GM21619 (cell line): ENCODE measurements around the gene CARD19.
A peak's percentile ranks its signal among the peaks of the same experiment; 100 is the strongest.

Source experiments
- ATAC-seq: cut with Tn5 transposase; IDR thresholded peaks from one replicate; pipeline ENCODE4 v1.9.1; 2021; ENCODE audit not compliant: unreplicated experiment

The CARD19 gene

GRCh38 chr9:93086447-93087224 lies 9.4 kb upstream of the CARD19 start:
- no peak for ATAC-seq

GRCh38 chr9:93087971-93088655 lies 7.9 kb upstream of the CARD19 start:
- ATAC-seq = no peak

- ATAC-seq = no peak
These were observed 7.4 kb upstream of the CARD19 start for GRCh38 chr9:93088656-93089015.

DNA sequence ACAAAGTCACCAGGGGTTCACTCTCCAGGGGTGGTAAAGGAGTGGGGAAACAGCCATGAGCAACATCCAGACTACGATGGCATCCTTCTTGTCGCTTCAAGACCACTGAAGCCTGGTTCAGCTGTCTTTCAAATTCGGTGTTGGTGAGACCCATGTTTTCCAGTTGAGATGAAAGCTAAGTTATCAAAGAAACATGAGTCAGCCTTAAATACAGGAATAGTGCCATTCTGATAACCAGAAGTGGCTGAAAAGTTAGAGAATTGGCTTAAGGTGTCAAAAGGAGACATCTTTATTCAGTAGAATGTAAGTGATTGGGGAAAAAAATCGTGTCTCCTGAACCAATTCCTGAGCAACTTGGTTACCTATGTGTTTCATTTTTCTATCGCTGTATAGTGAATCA lies 7.0 kb upstream of the CARD19 start:
- no peak for ATAC-seq

DNA sequence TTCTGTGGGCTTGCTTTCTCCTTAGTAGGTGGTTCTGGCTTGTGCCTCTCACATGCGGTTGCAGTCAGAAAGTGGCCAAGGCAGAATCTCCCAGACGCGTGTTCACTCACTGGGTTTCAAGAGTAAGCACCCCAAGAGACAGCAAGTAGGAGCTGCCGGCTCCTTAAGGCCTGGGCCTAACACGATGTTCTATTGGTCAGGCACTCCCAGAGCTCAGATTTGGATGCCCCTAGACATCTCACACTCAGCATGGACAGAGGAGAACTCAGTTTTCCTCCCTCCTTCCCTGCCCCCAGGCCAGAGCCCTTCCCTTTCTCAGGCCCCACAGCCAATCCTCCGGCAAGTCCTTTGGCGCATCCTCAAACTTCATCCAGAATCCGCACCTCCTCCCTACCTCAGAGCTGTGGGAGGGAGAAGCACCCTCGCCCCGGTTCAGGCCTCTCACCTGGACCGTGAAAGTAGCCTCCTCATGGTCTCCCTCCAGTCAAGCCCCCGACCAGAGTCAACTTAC lies 6.5 kb upstream of the CARD19 start:
- ATAC-seq = no peak

DNA sequence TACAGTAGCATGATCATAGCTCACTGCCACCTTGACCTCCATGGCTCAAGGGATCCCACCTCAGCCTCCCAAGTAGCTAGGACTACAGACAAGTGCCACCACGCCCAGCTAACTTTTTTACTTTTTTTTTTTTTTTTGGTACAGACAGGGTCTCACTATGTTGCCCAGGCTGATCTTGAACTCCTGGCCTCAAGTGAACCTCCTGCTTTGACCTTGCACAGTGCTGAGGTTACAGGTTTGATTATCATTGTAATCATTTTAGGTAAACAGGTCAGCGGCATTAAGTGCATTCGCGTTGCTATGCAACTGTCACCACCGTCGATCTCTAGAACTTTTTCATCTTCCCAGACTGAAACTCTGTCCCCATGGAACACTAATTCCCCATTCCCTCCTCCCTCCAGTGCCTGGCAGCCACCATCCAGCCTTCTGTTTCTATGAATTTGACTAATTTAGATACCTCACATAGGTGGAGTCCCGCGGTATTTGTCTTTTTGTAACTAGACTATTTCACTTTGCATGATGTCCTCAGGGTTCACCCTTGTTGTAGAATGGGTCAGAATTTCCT lies 5.8 kb upstream of the CARD19 start:
- no peak for ATAC-seq

DNA sequence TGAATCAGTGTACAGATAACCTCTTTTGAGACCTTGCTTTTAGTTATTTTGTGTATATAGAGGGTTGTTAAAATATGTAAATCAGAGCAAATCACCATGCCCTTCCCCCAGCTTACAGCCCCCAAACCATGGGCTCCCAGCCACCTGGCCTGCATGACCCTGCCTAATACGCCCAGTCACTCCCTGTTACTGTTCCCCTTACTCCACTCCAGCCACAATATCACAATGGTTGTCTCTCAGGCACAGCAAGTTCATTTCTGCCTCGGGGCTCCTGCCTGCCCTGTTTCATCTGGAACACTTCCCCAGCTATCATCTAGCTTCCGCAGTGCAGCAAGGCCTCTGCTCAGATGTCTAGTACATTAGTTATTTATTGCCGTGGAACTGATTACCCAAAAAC lies 5.0 kb upstream of the CARD19 start:
- no peak for ATAC-seq

- no peak for ATAC-seq
These were observed 4.5 kb upstream of the CARD19 start for GRCh38 chr9:93091453-93092081.

DNA sequence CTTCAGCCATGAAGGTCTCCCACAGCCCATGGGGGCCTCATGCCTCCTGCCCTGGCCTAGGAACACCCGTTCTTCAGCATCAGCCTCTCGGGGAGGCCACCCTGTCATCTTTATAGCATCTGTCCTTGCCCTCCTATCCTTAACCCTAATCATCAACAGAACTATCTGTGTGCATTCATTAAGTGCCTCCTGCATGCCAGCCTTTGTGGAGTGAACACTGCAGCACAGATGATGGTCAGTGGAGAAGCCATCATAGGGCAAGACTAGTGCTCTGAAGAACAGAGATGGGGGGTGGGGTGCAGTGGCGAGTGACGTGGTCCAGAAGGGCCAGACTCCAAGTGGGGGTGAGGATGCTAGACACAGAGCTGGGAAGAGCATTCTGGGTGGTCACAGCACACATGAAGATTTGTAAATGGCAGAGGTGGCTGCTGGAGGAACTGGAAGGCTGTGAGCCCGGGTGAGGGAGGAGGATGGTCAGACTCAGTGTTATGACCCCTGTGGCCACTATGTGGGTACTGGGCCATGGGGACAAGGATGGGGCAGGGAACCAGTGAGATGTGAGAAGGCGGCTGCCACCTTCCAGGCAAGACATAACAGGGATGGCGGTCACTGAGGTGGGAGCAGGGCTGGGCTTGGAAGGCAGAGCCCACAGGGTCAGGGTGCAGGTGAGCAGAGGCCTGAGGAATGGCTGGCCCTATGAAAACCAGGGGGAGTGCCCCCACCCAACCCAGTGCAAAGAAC lies 3.6 kb upstream of the CARD19 start:
- ATAC-seq = no peak

DNA sequence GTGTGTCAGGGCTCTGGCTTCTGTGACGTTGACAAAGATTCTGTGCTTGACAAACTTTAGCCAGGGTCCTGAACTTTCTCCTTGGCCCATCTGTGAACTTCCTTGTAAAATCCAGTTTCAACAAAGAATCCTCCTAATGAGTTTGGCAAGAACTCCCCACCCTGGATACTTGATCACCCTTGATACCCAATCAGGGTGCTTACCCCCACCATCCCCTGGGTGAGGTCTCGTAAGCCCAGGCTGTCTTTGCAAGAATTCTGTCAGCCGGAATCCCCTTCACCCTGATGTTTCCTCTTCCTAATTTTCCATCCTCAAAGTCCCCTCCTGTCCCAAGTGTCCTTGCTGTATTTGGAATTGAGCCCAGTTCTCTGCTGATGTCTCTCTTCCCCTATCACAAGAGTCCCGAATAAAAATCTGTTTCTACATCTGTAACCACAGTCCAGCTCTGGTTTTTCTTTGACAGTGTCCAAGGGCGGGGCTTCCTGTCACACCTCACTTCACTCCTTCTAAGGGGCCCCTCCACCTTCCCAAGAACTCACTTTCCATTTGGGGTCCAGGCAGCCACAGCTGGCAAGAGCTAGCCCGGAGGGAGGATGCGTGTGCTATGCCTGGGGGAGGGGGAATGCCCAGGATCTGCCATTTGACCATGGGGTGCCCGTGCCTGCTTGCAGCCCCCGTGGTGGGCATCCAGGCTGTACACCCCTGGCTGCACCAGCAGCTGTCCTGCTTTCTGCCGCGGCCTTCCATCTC lies 2.7 kb upstream of the CARD19 start:
- ATAC-seq = no peak

- ATAC-seq = no peak
These were observed 1.9 kb upstream of the CARD19 start for GRCh38 chr9:93093877-93094657.

GRCh38 chr9:93094658-93095204 lies 1.3 kb upstream of the CARD19 start:
- ATAC-seq = peak; percentile 10

DNA sequence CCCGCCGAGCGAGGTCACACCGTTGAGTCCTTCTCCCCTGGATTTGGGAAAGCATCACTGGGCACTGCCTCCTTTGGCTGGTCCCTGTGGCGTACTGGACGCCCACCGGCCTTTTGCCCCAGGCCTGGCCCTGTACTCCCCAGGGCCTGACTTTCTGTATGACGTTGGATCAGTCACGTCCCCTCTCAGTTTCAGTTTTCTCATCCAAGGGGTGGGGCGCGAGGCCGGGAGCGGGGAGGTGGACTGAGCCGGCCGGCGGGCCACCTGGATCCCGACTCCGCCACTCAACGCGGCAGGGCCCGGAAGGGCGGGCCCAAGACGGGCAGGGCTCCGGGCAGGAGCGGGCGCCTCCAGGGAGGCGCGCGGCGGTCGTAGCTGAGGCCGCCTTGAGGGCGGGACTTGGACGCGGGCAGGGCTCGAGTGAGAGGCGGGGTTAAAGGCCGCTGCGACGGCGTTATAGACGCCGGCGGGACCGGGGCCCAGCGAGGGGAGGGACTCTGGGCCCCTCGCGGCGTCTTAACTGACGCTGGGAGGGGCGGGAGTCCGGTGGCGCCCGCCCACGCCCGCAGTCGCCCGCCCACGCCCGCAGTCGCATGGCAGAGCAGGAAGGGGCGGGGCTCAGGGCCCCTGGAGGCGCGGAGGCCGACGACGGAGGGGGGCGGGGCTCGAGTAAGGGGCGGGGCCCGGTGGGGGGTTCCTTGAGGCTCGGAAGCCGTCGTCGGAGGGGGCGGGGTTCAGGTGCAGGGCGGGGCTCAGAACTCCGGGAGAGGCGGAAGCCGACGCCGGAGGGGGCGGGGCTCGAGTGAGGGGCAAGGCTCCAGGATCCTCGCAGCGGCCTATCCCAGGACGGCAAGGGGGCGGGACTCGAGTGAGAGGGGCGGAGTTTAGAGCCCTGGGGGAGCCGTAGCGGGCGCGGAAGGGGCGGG lies 549 bp upstream of the CARD19 start:
- ATAC-seq = peak; percentile 64

DNA sequence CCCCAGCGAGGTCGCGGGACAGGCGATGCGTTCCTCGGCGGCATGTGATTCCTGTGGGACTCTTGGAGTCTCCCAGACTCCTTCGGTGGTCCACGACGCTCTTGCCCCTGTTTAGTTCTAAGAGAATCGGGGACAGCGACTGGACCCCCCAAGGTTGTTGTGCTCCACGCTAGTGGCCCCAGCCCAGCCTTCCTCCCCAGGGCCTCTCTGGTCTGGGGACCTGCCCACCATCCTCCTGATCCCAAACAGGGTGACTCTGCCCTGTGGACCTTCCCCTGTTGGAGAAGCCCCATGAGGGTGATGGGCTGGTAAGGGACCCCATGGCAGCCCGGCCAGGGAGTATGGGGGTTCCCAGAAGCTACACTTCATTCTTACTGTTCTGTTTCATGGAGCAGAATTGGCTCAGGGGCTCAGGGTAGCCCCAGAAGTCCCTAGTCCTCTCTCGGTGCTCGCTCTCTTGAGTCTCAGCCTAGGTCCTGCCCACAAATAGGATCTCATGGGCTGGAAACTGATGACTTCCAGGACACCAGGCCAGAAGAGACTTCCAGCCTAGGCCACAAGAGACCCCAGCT lies 880 bp downstream of the CARD19 start:
- no peak for ATAC-seq

GRCh38 chr9:93097511-93098201 lies 1.6 kb downstream of the CARD19 start:
- no peak for ATAC-seq

DNA sequence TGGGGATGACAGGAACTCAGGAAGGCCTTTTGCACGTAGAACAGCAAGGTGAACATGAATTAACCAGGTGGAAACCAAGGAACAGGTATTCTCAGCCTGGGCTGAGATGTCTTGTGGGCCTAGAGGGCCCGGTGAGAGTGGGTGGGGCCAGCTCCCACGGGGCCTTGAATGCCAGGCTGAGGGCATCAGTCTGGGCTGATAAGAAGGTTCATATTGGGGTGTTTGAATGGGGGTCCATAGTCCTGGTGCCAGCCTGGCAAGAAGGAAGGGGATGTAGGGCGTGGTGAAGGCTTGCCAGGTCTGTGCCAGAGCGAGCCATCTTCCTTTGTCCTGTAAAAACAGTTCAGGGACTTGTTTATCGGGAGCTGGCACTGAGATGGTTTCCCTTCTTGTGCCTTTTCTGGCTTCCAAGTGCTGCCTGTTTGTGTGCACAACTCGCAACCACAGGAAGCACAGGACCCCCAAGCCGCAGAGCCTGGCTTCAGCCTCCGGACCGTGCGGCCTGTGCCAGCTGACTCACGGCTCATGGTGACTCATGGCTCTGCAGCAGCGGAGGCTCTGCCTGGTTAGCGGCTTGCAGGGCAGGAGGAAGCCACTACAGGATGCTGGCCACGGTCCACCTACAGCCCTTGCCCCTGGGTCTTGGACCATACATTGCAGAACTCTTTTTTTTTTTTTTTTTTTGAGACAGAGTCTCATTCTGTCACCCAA lies 2.4 kb downstream of the CARD19 start:
- ATAC-seq = no peak
